GM12878 (cell line): ENCODE measurements around the gene TTC39C. TPM values are rescaled to one million over a fixed set of nuclear protein-coding genes. Genes with fewer than 3 reads are reported as not detected.

ENCODE experiments used
- CREM ChIP-seq: IDR thresholded peaks from 2 replicates; pipeline ENCODE4 v1.6.1; 2014; ENCODE audit warnings: antibody characterized with exemption, low read depth
- PML ChIP-seq: IDR thresholded peaks from 2 replicates; pipeline ENCODE4 v1.6.1; 2012; ENCODE audit warnings: low read length, inconsistent platforms
- RB1 ChIP-seq: fragments of 450-650 bp; formaldehyde crosslinking; IDR thresholded peaks from 2 replicates; pipeline ENCODE4 v1.6.1; 2017; ENCODE audit warnings: mild to moderate bottlenecking, borderline replicate concordance
- RUNX3 ChIP-seq: IDR thresholded peaks from 2 replicates; pipeline ENCODE4 v1.6.1; 2012; ENCODE audit warnings: low read length, inconsistent platforms
- SUPT20H ChIP-seq: IDR thresholded peaks from 2 replicates; pipeline ENCODE4 v1.6.1; 2011; ENCODE audit warnings: low read depth, mild to moderate bottlenecking, low read length, moderate library complexity, borderline replicate concordance; ENCODE audit not compliant: control insufficient read depth
- polyA plus RNA-seq, 11 experiments: library from polyadenylated mRNA; depleted of rRNA in 4 of 11; unstranded in 6 of 11; stranded (reverse) in 5 of 11; fragments of >200 nt; fragmentation: Nextera tagmentation in 4 of 11; fragmentation: Illumina TruSeq in 1 of 11; extraction: Ambion mirVana in 4 of 11; extraction: Trizol in 1 of 11; gene quantifications; 1 replicate in 1 of 11; 2 replicates in 10 of 11; pipeline versions ENCODE4 v1.2.1 to v1.2.3, GENCODE V29; 2011 to 2016; ENCODE audit warnings: inconsistent platforms in 2 of 11, missing spikeins in 2 of 11, low read depth in 1 of 11
- total RNA-seq, 4 experiments: library from RNA; depleted of rRNA in 3 of 4; stranded (reverse); fragments of >200 nt in 3 of 4; fragmentation: Illumina TruSeq in 1 of 4; extraction: Trizol in 1 of 4; gene quantifications; 2 replicates each; pipeline versions ENCODE4 v1.2.1 to v1.2.3, GENCODE V29; 2013 to 2021
- TF ChIP-seq, protein P1 (sequence below): fragments of 450-650 bp; IDR thresholded peaks from 2 replicates; pipeline ENCODE4 v1.6.1; 2018; ENCODE audit warnings: borderline replicate concordance, mild to moderate bottlenecking; ENCODE audit not compliant: partially characterized antibody
- TF ChIP-seq, protein P2 (sequence below): IDR thresholded peaks from 2 replicates; pipeline ENCODE4 v1.6.1; 2011; ENCODE audit warnings: borderline replicate concordance, low read depth, mild to moderate bottlenecking, moderate library complexity, low read length; ENCODE audit not compliant: insufficient read depth, poor library complexity, severe bottlenecking

TTC39C gene
- total and polyA plus RNA-seq, 10 of the 15 experiments (the other 5 are each of a cell fraction or from before 2014, with no cell fraction given): 21.1 to 91.0 (median 64.8) TPM

DNA sequence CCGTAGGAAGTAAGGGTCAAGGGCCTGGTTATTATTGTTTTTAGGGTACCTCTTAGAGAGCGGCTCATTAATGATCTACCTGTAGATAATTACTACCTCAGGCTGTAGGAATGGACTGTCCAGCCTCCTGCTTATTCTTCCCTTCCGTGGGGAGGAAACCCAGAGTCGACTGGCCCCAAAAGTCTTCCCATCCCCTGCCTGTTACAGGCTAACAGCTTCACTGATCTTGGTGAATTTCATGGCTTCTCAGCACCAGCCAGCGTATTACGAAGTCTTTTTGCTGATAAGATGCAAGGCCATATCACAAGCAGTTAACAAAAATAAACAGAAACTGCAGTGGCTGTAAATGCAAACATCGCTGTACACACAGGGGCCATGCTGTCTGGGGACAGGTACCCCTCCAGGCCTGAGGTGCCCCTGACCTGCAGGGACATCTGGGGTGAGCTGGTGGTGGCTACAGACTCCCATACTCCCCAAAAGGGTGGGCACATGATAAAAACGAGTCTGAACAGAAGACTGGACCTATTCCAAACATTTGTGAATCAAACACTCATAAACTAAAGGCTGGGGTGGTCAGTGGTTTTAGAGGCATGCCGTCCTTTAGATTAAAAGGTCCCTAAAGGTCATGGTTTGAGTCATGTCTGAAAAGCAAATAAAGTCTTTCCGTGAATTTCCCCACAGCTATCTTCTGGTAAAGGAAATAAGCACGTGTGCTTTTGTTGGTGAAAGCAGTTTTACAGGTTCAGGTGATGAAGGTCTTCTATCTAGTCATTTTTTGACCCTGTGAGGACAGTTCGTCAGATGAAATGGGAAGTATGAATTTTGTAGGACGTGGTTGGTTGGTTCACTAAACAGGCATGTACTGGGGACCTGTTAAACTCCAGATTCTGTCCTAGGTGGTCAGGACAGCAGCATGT, 36.7 kb downstream of the TTC39C start (continued):
- TF ChIP-seq CREM (peak; percentile 33; the same call in 1 of the 2 replicates), PML (no peak), SUPT20H (no peak), RUNX3 (peak; percentile 80), RB1 (no peak)
- TF ChIP-seq, protein P1, sequence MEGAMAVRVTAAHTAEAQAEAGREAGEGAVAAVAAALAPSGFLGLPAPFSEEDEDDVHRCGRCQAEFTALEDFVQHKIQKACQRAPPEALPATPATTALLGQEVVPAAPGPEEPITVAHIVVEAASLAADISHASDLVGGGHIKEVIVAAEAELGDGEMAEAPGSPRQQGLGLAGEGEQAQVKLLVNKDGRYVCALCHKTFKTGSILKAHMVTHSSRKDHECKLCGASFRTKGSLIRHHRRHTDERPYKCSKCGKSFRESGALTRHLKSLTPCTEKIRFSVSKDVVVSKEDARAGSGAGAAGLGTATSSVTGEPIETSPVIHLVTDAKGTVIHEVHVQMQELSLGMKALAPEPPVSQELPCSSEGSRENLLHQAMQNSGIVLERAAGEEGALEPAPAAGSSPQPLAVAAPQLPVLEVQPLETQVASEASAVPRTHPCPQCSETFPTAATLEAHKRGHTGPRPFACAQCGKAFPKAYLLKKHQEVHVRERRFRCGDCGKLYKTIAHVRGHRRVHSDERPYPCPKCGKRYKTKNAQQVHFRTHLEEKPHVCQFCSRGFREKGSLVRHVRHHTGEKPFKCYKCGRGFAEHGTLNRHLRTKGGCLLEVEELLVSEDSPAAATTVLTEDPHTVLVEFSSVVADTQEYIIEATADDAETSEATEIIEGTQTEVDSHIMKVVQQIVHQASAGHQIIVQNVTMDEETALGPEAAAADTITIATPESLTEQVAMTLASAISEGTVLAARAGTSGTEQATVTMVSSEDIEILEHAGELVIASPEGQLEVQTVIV: no peak
- TF ChIP-seq, protein P2, sequence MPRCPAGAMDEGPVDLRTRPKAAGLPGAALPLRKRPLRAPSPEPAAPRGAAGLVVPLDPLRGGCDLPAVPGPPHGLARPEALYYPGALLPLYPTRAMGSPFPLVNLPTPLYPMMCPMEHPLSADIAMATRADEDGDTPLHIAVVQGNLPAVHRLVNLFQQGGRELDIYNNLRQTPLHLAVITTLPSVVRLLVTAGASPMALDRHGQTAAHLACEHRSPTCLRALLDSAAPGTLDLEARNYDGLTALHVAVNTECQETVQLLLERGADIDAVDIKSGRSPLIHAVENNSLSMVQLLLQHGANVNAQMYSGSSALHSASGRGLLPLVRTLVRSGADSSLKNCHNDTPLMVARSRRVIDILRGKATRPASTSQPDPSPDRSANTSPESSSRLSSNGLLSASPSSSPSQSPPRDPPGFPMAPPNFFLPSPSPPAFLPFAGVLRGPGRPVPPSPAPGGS: no peak
